H9 (cell line): ENCODE measurements around the gene ANKDD1B. TPM values are rescaled to one million over a fixed set of nuclear protein-coding genes. Genes with fewer than 3 reads are reported as not detected.

Experiments
- DNase-seq: peaks from one replicate; pipeline ENCODE4 v3.0.0-alpha.2; 2017
- H2AFZ ChIP-seq: one replicate; pipeline ENCODE4 v1.6.1; 2013; ENCODE audit warnings: mild to moderate bottlenecking, low read length, control low read depth, moderate library complexity
- H2AK5ac ChIP-seq: 2 replicates; pipeline ENCODE4 v1.6.1; 2013; ENCODE audit warnings: low read length, control low read depth, mixed read lengths; ENCODE audit not compliant: insufficient read length
- H2BK120ac ChIP-seq: one replicate; pipeline ENCODE4 v1.6.1; 2013; ENCODE audit warnings: low read depth, mild to moderate bottlenecking, low read length, control low read depth, inconsistent platforms; ENCODE audit not compliant: poor library complexity, severe bottlenecking
- H2BK12ac ChIP-seq: 2 replicates; pipeline ENCODE4 v1.6.1; 2013; ENCODE audit warnings: low read length, control low read depth, mixed read lengths, low read depth; ENCODE audit not compliant: insufficient read length
- H2BK15ac ChIP-seq: 2 replicates; pipeline ENCODE4 v1.6.1; 2013; ENCODE audit warnings: low read depth, low read length, control low read depth
- H2BK20ac ChIP-seq: one replicate; pipeline ENCODE4 v1.6.1; 2013; ENCODE audit warnings: low read depth, mild to moderate bottlenecking, low read length, control low read depth, inconsistent platforms; ENCODE audit not compliant: poor library complexity, severe bottlenecking
- H2BK5ac ChIP-seq: 2 replicates; pipeline ENCODE4 v1.6.1; 2013; ENCODE audit warnings: low read length, control low read depth, mixed read lengths; ENCODE audit not compliant: insufficient read length
- H3K14ac ChIP-seq: 2 replicates; pipeline ENCODE4 v1.6.1; 2013; ENCODE audit warnings: low read length, control low read depth; ENCODE audit not compliant: insufficient read depth
- H3K18ac ChIP-seq: 2 replicates; pipeline ENCODE4 v1.6.1; 2013; ENCODE audit warnings: low read depth, mild to moderate bottlenecking, mixed read lengths, low read length, control low read depth; ENCODE audit not compliant: insufficient read length
- H3K23ac ChIP-seq: 2 replicates; pipeline ENCODE4 v1.6.1; 2013; ENCODE audit warnings: low read length, control low read depth, mixed read lengths, low read depth; ENCODE audit not compliant: insufficient read length
- H3K23me2 ChIP-seq: 2 replicates; pipeline ENCODE4 v1.6.1; 2013; ENCODE audit warnings: low read depth, mild to moderate bottlenecking, mixed read lengths, low read length, control low read depth; ENCODE audit not compliant: insufficient read length, poor library complexity, severe bottlenecking
- H3K27ac ChIP-seq: 2 replicates; pipeline ENCODE4 v1.5.1; 2013; ENCODE audit warnings: low read length, control low read depth, mixed read lengths, low read depth; ENCODE audit not compliant: insufficient read length
- H3K27me3 ChIP-seq: 2 replicates; pipeline ENCODE4 v1.6.1; 2013; ENCODE audit warnings: low read length, control low read depth, inconsistent platforms; ENCODE audit not compliant: insufficient read depth
- H3K4ac ChIP-seq: 2 replicates; pipeline ENCODE4 v1.6.1; 2013; ENCODE audit warnings: low read depth, mild to moderate bottlenecking, control low read depth, inconsistent platforms, low read length, moderate library complexity
- H3K4me1 ChIP-seq: 2 replicates; pipeline ENCODE4 v1.6.1; 2013; ENCODE audit warnings: low read length, control low read depth, inconsistent platforms; ENCODE audit not compliant: insufficient read depth
- H3K4me2 ChIP-seq: 2 replicates; pipeline ENCODE4 v1.6.1; 2013; ENCODE audit warnings: low read length, control low read depth, mixed read lengths; ENCODE audit not compliant: insufficient read length, insufficient read depth
- H3K56ac ChIP-seq: 2 replicates; pipeline ENCODE4 v1.6.1; 2013; ENCODE audit warnings: low read depth, mild to moderate bottlenecking, mixed read lengths, low read length, control low read depth; ENCODE audit not compliant: insufficient read length
- H3K79me1 ChIP-seq: 2 replicates; pipeline ENCODE4 v1.6.1; 2013; ENCODE audit warnings: low read depth, mild to moderate bottlenecking, moderate library complexity, low read length, control low read depth, inconsistent platforms; ENCODE audit not compliant: insufficient read depth, poor library complexity, severe bottlenecking
- H3K79me2 ChIP-seq: 2 replicates; pipeline ENCODE4 v1.6.1; 2013; ENCODE audit warnings: low read length, control low read depth, inconsistent platforms; ENCODE audit not compliant: insufficient read depth
- H3K9ac ChIP-seq: 2 replicates; pipeline ENCODE4 v1.6.1; 2013; ENCODE audit warnings: low read length, control low read depth, mixed read lengths; ENCODE audit not compliant: insufficient read length; ENCODE audit errors: extremely low read depth
- H3K9me3 ChIP-seq: one replicate; pipeline ENCODE4 v1.6.1; 2013; ENCODE audit warnings: low read depth, low read length, inconsistent platforms; ENCODE audit not compliant: control insufficient read depth
- H3T11ph ChIP-seq: one replicate; pipeline ENCODE4 v1.6.1; 2013; ENCODE audit warnings: mild to moderate bottlenecking, low read length, control low read depth, inconsistent platforms
- H4K20me1 ChIP-seq: one replicate; pipeline ENCODE4 v1.6.1; 2013; ENCODE audit not compliant: control insufficient read depth, insufficient read length, insufficient read depth
- H4K5ac ChIP-seq: 2 replicates; pipeline ENCODE4 v1.6.1; 2013; ENCODE audit warnings: low read depth, mild to moderate bottlenecking, mixed read lengths, low read length, control low read depth; ENCODE audit not compliant: insufficient read length
- H4K8ac ChIP-seq: replicated peaks from 2 replicates; pipeline ENCODE4 v1.6.1; 2013; ENCODE audit warnings: low read length, control low read depth, mixed read lengths, low read depth; ENCODE audit not compliant: insufficient read length
- H4K91ac ChIP-seq: 2 replicates; pipeline ENCODE4 v1.6.1; 2013; ENCODE audit warnings: low read depth, mild to moderate bottlenecking, moderate library complexity, mixed read lengths, low read length, control low read depth; ENCODE audit not compliant: insufficient read length
- H3K27ac Mint-ChIP-seq, 3 experiments: 2 replicates in 2 of 3; 3 replicates in 1 of 3; pipeline ENCODE4 v1.8.0; 2020 to 2021; ENCODE audit warnings: mixed read lengths in 3 of 3, mild to moderate bottlenecking in 1 of 3, moderate library complexity in 1 of 3
- H3K27me3 Mint-ChIP-seq: 2 replicates; pipeline ENCODE4 v1.8.0; 2021; ENCODE audit warnings: low read depth, mild to moderate bottlenecking, moderate library complexity, mixed read lengths
- H3K36me3 Mint-ChIP-seq, 3 experiments: 2 replicates in 2 of 3; 3 replicates in 1 of 3; pipeline ENCODE4 v1.8.0; 2020 to 2021; ENCODE audit warnings: low read depth in 3 of 3, mixed read lengths in 3 of 3; ENCODE audit not compliant: insufficient read depth in 1 of 3
- H3K4me1 Mint-ChIP-seq, 2 experiments: 2 replicates each; pipeline ENCODE4 v1.8.0; 2020; ENCODE audit warnings: mixed read lengths in 2 of 2
- H3K4me3 Mint-ChIP-seq, 2 experiments: 2 replicates in 1 of 2; 3 replicates in 1 of 2; pipeline ENCODE4 v1.8.0; 2020 to 2021; ENCODE audit warnings: mild to moderate bottlenecking in 2 of 2, mixed read lengths in 2 of 2, moderate library complexity in 1 of 2
- H3K9me3 Mint-ChIP-seq, 2 experiments: 2 replicates in 1 of 2; 3 replicates in 1 of 2; pipeline ENCODE4 v1.8.0; 2020; ENCODE audit warnings: mild to moderate bottlenecking in 2 of 2, mixed read lengths in 2 of 2, moderate library complexity in 1 of 2
- CTCF ChIP-seq: fragments of 200-600 bp; sonication (generic); conservative IDR thresholded peaks from 3 replicates; pipeline ENCODE4 v1.8.0; 2021; ENCODE audit warnings: antibody characterized with exemption, mild to moderate bottlenecking
- WGBS: extraction: QIAGEN DNeasy Blood & Tissue Kit; methylation state at CpG from one replicate; pipeline ENCODE4 v1.1.7; 2013; ENCODE audit warnings: missing lambda C conversion rate, low lambda C conversion rate, mixed read lengths; ENCODE audit not compliant: insufficient read length; ENCODE audit errors: extremely low coverage; 5-methylcytosine and 5-hydroxymethylcytosine counted together
- total RNA-seq: library from RNA; stranded (reverse); gene quantifications from 2 replicates; pipeline ENCODE4 v1.2.1, GENCODE V29; 2021

The ANKDD1B gene
- total RNA-seq, 1 experiment from 2014 or later = 0.33 TPM

- Histone ChIP-seq H3K18ac (no peak overlapping the region), H3K4ac (no peak overlapping the region), H4K20me1 (no peaks in the 10 kb centered on the region), H3K14ac (no peak overlapping the region), H3K27ac (no peak overlapping the region), H2BK12ac (no peak overlapping the region), H3K79me2 (no peaks in the 10 kb centered on the region), H4K8ac (no peak overlapping the region), H2BK120ac (no peak overlapping the region), H3K23ac (no peak overlapping the region), H3K79me1 (no peaks in the 10 kb centered on the region), H3T11ph (no peak overlapping the region), H3K9ac (no peak overlapping the region), H3K9me3 (no peaks in the 10 kb centered on the region), H2BK5ac (no peak overlapping the region), H4K91ac (no peak overlapping the region), H2BK20ac (no peak overlapping the region), H3K56ac (no peak overlapping the region), H3K27me3 (no peaks in the 10 kb centered on the region), H2BK15ac (no peak overlapping the region), H2AFZ (no peak overlapping the region), H3K4me1 (no peaks in the 10 kb centered on the region), H3K23me2 (no peaks in the 10 kb centered on the region), H3K4me2 (no peak overlapping the region), H2AK5ac (no peak overlapping the region), H4K5ac (no peak overlapping the region)
- TF ChIP-seq CTCF = no peak
- Mint-ChIP-seq H3K36me3 (peaks cover 6 to 19% (median 15%) of the 10 kb centered on the region in 3 experiments; a peak in 6 of 7 replicates), H3K9me3 (no peaks in the 10 kb centered on the region), H3K27ac (no peak overlapping the region), H3K4me1 (no peaks in the 10 kb centered on the region), H3K27me3 (no peaks in the 10 kb centered on the region), H3K4me3 (no peak overlapping the region)
- DNase-seq = no peak
- no CpG with 5 or more reads among the region's 1 CpG for WGBS
Observed at GRCh38 chr5:75707911-75708509, 96.8 kb downstream of the ANKDD1B start.
